Measurements from ENCODE around the gene NYAP2. TPM values are rescaled to one million over a fixed set of nuclear protein-coding genes. Genes with fewer than 3 reads are reported as not detected.

Gene NYAP2
- polyA plus RNA-seq, 1 experiment: not detected

DNA sequence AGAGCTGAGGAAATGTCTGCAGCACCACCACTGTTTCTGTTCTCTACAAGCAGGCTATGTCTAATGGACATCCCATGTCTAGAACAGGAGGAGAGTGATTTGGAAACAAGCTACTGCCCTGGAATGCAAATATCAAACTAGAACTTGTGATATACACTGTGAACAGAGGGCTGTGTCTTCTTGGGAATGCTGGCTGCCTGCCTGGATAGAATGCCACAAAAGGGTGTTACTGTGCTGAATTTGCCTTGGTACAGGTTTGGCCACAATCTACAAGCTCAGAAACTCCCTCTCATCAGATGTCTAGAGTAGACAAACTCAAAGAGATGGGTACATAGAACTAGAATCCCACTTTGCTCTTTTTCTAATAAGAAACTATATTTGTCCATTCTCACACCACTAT is 170.5 kb downstream of the NYAP2 start:
- ChIA-PET POLR2A (no interaction called here), CTCF (no interaction called here)
- no peak overlapping the region for H3K4me3 ChIP-seq (ENCODE audit: low read depth, low read length)
- no peaks in the 10 kb centered on the region for H3K27me3 ChIP-seq (ENCODE audit: control insufficient read depth, insufficient read depth, low read length)
- TF ChIP-seq, protein P1, sequence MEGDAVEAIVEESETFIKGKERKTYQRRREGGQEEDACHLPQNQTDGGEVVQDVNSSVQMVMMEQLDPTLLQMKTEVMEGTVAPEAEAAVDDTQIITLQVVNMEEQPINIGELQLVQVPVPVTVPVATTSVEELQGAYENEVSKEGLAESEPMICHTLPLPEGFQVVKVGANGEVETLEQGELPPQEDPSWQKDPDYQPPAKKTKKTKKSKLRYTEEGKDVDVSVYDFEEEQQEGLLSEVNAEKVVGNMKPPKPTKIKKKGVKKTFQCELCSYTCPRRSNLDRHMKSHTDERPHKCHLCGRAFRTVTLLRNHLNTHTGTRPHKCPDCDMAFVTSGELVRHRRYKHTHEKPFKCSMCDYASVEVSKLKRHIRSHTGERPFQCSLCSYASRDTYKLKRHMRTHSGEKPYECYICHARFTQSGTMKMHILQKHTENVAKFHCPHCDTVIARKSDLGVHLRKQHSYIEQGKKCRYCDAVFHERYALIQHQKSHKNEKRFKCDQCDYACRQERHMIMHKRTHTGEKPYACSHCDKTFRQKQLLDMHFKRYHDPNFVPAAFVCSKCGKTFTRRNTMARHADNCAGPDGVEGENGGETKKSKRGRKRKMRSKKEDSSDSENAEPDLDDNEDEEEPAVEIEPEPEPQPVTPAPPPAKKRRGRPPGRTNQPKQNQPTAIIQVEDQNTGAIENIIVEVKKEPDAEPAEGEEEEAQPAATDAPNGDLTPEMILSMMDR (IDR thresholded peaks at IDR 0.05; ENCODE audit: low read depth, low read length): no peak
- DNase-seq (ENCODE audit: low read depth, low spot score): no peak
- H3K9me3 ChIP-seq (ENCODE audit: control insufficient read depth, insufficient read depth, low read length): no peaks in the 10 kb centered on the region
- H3K27ac ChIP-seq (ENCODE audit: low read depth, low read length): no peak overlapping the region

DNA sequence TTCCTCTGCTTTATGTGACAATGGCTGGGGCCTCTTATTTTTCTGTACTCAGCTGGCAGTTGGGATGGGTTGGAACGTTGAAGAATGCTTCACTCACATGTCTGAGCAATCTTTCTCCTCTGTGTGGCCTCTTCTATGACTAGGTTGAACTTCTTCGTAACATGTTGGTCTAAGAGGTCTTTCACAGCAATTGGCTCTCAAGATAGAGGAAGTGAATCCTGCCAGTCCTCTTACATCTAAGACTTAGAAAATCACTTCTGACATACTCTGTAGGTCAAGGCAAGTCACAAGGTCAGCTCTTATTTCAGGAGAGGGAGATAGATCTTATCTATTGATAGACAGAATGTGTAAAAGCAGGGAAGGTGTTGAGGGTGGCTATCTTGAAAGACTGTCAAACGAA is 174.1 kb downstream of the NYAP2 start:
- TF ChIP-seq, protein P1 (IDR thresholded peaks at IDR 0.05; ENCODE audit: low read depth, low read length): no peak
- ChIA-PET POLR2A (no interaction called here), CTCF (no interaction called here)
- Histone ChIP-seq H3K27me3 (ENCODE audit: control insufficient read depth, insufficient read depth, low read length) (no peaks in the 10 kb centered on the region), H3K27ac (ENCODE audit: low read depth, low read length) (no peak overlapping the region), H3K9me3 (ENCODE audit: control insufficient read depth, insufficient read depth, low read length) (no peaks in the 10 kb centered on the region), H3K4me3 (ENCODE audit: low read depth, low read length) (no peak overlapping the region)
- no peak for DNase-seq (ENCODE audit: low read depth, low spot score)

DNA sequence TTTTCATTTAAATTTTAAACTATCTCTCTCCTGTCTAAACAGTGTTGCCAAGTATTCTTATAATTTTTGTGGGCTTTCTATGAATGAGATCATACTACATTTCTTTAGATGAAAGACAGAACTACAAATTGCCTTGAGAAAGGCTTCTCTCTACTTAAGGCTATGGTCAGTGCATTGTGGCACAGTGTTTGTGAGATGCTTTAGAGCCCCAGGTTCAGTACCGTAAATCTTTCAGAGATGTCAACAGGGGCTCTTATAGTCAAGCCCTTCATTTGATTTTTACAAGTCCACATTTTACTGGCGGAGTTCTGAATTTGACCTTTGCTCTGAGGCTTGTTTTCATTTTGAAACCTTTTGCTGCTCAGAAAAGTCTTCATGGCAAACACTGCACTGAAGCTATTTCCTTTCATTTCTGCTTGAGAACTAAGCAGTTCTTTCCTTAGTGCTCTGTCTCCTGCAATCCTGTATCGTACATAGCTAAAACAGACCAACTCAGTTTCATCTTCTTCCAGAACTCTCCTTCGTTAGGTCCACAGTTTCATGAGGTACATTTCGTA is 175.2 kb downstream of the NYAP2 start:
- Histone ChIP-seq H3K27me3 (ENCODE audit: control insufficient read depth, insufficient read depth, low read length) (no peaks in the 10 kb centered on the region), H3K27ac (ENCODE audit: low read depth, low read length) (no peak overlapping the region), H3K9me3 (ENCODE audit: control insufficient read depth, insufficient read depth, low read length) (no peaks in the 10 kb centered on the region), H3K4me3 (ENCODE audit: low read depth, low read length) (no peak overlapping the region)
- CTCF ChIA-PET: interaction anchor here (0.7 kb wide), 1 partner anchor 292 kb away, joined by 3 read pairs; no protein-coding TSS in a partner anchor
- TF ChIP-seq, protein P1 (IDR thresholded peaks at IDR 0.05; ENCODE audit: low read depth, low read length): no peak
- no peak for DNase-seq (ENCODE audit: low read depth, low spot score)
- POLR2A ChIA-PET: no interaction called here

DNA sequence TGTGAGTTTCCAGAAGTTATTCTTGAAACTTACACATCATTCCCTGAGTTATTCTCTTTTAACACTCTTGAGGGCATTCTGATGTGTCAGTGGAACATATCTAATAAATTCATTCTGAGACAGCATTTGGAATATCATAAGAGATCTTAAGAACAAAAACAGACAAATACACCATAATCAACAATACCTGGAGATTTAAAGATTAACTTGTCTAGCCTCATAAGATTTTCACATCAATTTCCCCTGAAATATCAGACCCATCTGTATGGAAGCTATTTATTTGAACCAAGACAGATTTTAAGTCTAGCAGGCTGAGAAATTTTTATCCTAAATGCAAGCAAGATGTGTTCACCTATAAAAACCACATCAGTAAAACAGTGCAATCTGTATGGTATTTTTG is 181.6 kb downstream of the NYAP2 start:
- no peak for DNase-seq (ENCODE audit: low read depth, low spot score)
- Histone ChIP-seq H3K4me3 (ENCODE audit: low read depth, low read length) (no peak overlapping the region), H3K27ac (ENCODE audit: low read depth, low read length) (no peak overlapping the region), H3K27me3 (ENCODE audit: control insufficient read depth, insufficient read depth, low read length) (no peaks in the 10 kb centered on the region), H3K9me3 (ENCODE audit: control insufficient read depth, insufficient read depth, low read length) (peaks cover 7% of the 10 kb centered on the region; the same call in 1 of the 2 replicates)
- ChIA-PET POLR2A (no interaction called here), CTCF (no interaction called here)
- TF ChIP-seq, protein P1 (IDR thresholded peaks at IDR 0.05; ENCODE audit: low read depth, low read length): no peak

DNA sequence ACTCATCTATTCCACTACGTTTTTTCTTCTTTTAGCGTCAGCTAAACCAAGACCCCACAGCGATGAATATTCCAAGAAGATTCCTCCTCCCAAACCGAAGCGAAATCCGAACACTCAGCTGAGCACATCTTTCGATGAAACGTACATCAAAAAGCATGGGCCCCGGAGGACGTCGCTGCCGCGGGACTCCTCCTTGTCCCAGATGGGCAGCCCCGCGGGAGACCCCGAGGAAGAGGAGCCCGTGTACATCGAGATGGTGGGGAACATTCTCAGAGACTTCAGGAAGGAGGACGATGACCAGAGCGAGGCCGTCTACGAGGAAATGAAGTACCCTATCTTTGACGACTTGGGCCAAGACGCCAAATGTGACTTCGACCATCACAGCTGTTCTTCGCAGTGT is 182.4 kb downstream of the NYAP2 start:
- CTCF ChIA-PET: no interaction called here
- Histone ChIP-seq H3K9me3 (ENCODE audit: control insufficient read depth, insufficient read depth, low read length) (peaks cover 7% of the 10 kb centered on the region; the same call in 1 of the 2 replicates), H3K27me3 (ENCODE audit: control insufficient read depth, insufficient read depth, low read length) (no peaks in the 10 kb centered on the region), H3K4me3 (ENCODE audit: low read depth, low read length) (no peak overlapping the region), H3K27ac (ENCODE audit: low read depth, low read length) (no peak overlapping the region)
- POLR2A ChIA-PET: no interaction called here
- TF ChIP-seq, protein P1 (IDR thresholded peaks at IDR 0.05; ENCODE audit: low read depth, low read length): no peak
- no peak for DNase-seq (ENCODE audit: low read depth, low spot score)

Data from AG04450 (cell line).